Left lung (tissue), 10 donors: Measurements from ENCODE around the gene SFXN5. TPM values are rescaled to one million over a fixed set of nuclear protein-coding genes. Genes with fewer than 3 reads are reported as not detected.
A peak's percentile ranks its signal among the peaks of the same experiment; 100 is the strongest.

Experiments
- ATAC-seq: fragments of 200-7000 bp; cut with Tn5 transposase; one replicate; pipeline ENCODE4 v1.9.1; 2020; ENCODE audit warnings: moderate library complexity
- DNase-seq, 4 donors: peaks; one replicate each; pipeline ENCODE4 v3.0.0-alpha.2; 2013 to 2020
- H3K27ac ChIP-seq, 2 donors: fragments of 200-600 bp; sonication (generic) in 1 of 2; one replicate each; pipeline versions ENCODE4 v1.5.0 to v1.8.0; 2020 to 2021
- H3K27me3 ChIP-seq, 2 donors: fragments of 200-600 bp; sonication (generic) in 1 of 2; one replicate each; pipeline versions ENCODE4 v1.5.0 to v1.8.0; 2020 to 2021
- H3K36me3 ChIP-seq, 2 donors: fragments of 200-600 bp; sonication (generic) in 1 of 2; one replicate each; pipeline versions ENCODE4 v1.5.0 to v1.8.0; 2020 to 2021
- H3K4me1 ChIP-seq, 2 donors: fragments of 200-600 bp; one replicate each; pipeline ENCODE4 v1.8.0; 2021
- H3K4me3 ChIP-seq, 2 donors: fragments of 200-600 bp; sonication (generic) in 1 of 2; one replicate each; pipeline versions ENCODE4 v1.5.0 to v1.8.0; 2020 to 2021; ENCODE audit warnings: mild to moderate bottlenecking in 1 of 2
- H3K9me3 ChIP-seq, 2 donors: fragments of 200-600 bp; sonication (generic) in 1 of 2; one replicate each; pipeline versions ENCODE4 v1.5.0 to v1.8.0; 2020 to 2021
- CTCF ChIP-seq, 2 donors: fragments of 200-600 bp; sonication (generic) in 1 of 2; IDR thresholded peaks; one replicate each; pipeline versions ENCODE4 v1.5.0 to v1.8.0; 2021; ENCODE audit warnings: antibody characterized with exemption in 2 of 2
- intact Hi-C, 2 donors: fragments of 100-400 bp; cut with DNase I; formaldehyde crosslinking; loops; one replicate each; pipeline versions ENCODE4 v1.11.2 to v1.14.2; 2022
- polyA plus RNA-seq, 6 donors: library from polyadenylated mRNA; unstranded; fragments of 120-200 nt; gene quantifications; one replicate each; pipeline ENCODE4 v1.2.1, GENCODE V29; 2013; ENCODE audit not compliant: insufficient read length in 6 of 6
- total RNA-seq, 2 donors: library from RNA; stranded (reverse); fragmentation: NEBNext Ultra II Directional; extraction: Animal tissue kit (Norgen Biotek cat#: 25700); gene quantifications; one replicate each; pipeline ENCODE4 v1.2.1, GENCODE V29; 2021
- donor health status: DM: no; HTN: yes; CAD: no.
- donor health status: DM: no; HTN: no; CAD: no.

Gene SFXN5
- total and polyA plus RNA-seq, 8 donors = 14.5 to 21.1 (median 15.8) TPM

GRCh38 chr2:73043929-73044832, 27.3 kb downstream of the SFXN5 start:
- DNase-seq (peak in 1 of 4 donors; percentile 8), ATAC-seq (no peak)
- intact Hi-C loops = no loop called here
- H3K4me1 ChIP-seq = no peaks in the 10 kb centered on the region
- no peak overlapping the region for H3K27ac ChIP-seq
- H3K27me3 ChIP-seq = no peaks in the 10 kb centered on the region
- H3K36me3 ChIP-seq = peaks cover 0 to 8% of the 10 kb centered on the region in 2 donors
- no peak overlapping the region for H3K4me3 ChIP-seq
- no peaks in the 10 kb centered on the region for H3K9me3 ChIP-seq
- TF ChIP-seq CTCF (IDR thresholded peaks at IDR 0.05) = no peak

GRCh38 chr2:73043276-73043675, 28.2 kb downstream of the SFXN5 start:
- DNase-seq = no peak
- Histone ChIP-seq H3K4me1 (no peaks in the 10 kb centered on the region), H3K27me3 (no peaks in the 10 kb centered on the region), H3K4me3 (no peak overlapping the region), H3K36me3 (peaks cover 0 to 14% of the 10 kb centered on the region in 2 donors), H3K9me3 (no peaks in the 10 kb centered on the region), H3K27ac (no peak overlapping the region)
- ATAC-seq = no peak
- intact Hi-C loops = no loop called here
- TF ChIP-seq CTCF (IDR thresholded peaks at IDR 0.05) = no peak

- peaks cover 0 to 39% of the 10 kb centered on the region in 2 donors for H3K4me1 ChIP-seq
- DNase-seq (no peak), ATAC-seq (no peak)
- no peak overlapping the region for H3K27ac ChIP-seq
- H3K27me3 ChIP-seq = no peaks in the 10 kb centered on the region
- H3K4me3 ChIP-seq = no peak overlapping the region
- H3K9me3 ChIP-seq = no peaks in the 10 kb centered on the region
- intact Hi-C loops = no loop called here
- H3K36me3 ChIP-seq = peaks cover 0 to 18% of the 10 kb centered on the region in 2 donors
- no peak for TF ChIP-seq CTCF (IDR thresholded peaks at IDR 0.05)
Observed at GRCh38 chr2:73037947-73038585, 33.4 kb downstream of the SFXN5 start.

GRCh38 chr2:73036766-73037165, 34.7 kb downstream of the SFXN5 start:
- no peaks in the 10 kb centered on the region for H3K9me3 ChIP-seq
- ATAC-seq = no peak
- H3K27ac ChIP-seq = peak overlapping the region in 1 of 2 donors; percentile 81
- H3K27me3 ChIP-seq = no peaks in the 10 kb centered on the region
- DNase-seq = no peak
- no peak overlapping the region for H3K4me3 ChIP-seq
- intact Hi-C loops = no loop called here
- peaks cover 0 to 18% of the 10 kb centered on the region in 2 donors for H3K36me3 ChIP-seq
- peaks cover 0 to 51% of the 10 kb centered on the region in 2 donors for H3K4me1 ChIP-seq
- TF ChIP-seq CTCF (IDR thresholded peaks at IDR 0.05) = no peak
